ENCODE data around the gene DDX27. TPM values are rescaled to one million over a fixed set of nuclear protein-coding genes. Genes with fewer than 3 reads are reported as not detected.
"Not testable (repeated sequence)": the region's sequence is repeated elsewhere in the genome, so short reads cannot be mapped to it uniquely, and the experiment has no call there.

DDX27 gene, protein sequence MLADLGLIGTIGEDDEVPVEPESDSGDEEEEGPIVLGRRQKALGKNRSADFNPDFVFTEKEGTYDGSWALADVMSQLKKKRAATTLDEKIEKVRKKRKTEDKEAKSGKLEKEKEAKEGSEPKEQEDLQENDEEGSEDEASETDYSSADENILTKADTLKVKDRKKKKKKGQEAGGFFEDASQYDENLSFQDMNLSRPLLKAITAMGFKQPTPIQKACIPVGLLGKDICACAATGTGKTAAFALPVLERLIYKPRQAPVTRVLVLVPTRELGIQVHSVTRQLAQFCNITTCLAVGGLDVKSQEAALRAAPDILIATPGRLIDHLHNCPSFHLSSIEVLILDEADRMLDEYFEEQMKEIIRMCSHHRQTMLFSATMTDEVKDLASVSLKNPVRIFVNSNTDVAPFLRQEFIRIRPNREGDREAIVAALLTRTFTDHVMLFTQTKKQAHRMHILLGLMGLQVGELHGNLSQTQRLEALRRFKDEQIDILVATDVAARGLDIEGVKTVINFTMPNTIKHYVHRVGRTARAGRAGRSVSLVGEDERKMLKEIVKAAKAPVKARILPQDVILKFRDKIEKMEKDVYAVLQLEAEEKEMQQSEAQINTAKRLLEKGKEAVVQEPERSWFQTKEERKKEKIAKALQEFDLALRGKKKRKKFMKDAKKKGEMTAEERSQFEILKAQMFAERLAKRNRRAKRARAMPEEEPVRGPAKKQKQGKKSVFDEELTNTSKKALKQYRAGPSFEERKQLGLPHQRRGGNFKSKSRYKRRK
- total RNA-seq (2014; rRNA removed; shearing (Covaris generic)) = 30.6 and 33.9 TPM in 2 replicates

DNA sequence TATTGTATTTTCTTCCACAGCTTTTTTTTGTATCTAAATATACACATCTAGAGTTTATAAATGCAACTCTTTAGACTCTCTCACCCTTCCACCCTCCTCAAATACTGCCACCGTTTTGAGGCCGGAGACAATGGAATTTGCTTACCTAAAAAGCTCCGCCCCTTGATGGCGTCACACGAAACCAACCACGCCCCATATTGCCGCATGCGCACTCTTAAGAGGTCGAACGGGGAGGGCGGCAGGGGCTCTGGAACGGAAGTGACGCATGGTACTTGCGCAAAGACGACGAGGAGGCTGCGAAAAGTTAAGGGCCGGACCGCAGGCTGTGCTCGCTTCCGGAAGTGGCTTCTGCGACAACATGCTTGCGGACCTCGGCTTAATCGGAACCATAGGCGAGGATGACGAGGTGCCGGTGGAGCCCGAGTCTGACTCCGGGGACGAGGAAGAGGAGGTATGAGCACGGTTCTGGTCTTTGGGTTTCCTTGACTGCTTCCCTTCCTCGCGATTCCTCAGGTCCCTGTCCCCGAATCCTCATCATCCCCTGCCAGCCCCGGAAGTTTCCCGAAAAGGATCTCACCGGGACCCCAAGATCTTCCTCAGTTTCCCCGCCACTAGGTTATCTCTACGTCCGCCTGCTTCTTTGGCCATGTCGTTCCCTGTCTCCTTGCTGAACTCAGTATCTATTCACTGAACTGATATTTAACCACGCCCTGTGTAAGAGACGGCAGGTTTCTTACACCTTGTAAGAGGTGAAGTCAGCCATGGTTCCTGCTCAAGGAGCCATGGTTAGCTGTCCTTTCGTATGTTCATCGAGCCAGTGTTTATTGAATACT lies at the start of gene DDX27:
TSS of gene DDX27 (plus strand) at position 326 of the 833 bp plus-strand sequence. CDS start at position 359, 33 bp downstream.
- peak; percentile 98 for DNase-seq (ENCODE audit: low spot score)

DNA sequence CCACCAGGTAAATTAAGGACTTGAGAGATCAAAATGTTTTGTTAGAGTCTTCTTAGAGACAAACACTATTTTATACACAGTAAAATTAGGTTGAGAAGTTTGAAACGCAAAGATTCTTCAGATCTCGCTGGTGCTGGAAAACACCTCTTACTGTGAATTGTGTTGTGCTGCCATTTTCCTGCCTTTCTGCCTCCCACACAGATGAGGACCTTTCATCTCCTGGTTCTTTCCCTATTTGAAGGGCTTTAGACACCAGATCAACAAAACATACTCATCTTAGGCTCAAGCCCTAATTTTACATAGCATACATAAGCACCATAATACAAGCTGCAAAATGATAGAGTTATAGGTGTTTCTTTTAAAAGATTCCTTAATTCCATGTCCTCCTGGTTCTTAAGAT lies 49.7 kb upstream of the DDX27 start:
- no peak for DNase-seq (ENCODE audit: low spot score)

DNA sequence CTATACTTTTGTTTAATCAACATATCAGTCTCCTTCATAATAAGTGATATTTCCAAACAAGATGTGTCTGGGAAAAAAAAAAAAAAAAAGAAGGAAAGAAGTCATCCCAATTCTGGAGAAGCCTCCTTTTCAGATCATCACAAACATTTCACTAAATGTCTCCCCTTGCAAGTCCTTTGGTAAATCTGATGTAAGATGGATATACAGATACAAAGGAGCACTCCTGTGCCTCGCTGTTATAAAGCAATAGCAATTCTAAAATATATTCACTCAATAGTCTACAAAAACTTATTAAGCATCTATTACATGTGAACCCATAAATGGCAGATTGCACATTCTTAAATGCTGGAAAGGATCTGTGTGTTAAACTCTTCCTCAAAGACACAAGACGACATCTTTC lies 48.5 kb upstream of the DDX27 start:
- no peak for DNase-seq (ENCODE audit: low spot score)

DNA sequence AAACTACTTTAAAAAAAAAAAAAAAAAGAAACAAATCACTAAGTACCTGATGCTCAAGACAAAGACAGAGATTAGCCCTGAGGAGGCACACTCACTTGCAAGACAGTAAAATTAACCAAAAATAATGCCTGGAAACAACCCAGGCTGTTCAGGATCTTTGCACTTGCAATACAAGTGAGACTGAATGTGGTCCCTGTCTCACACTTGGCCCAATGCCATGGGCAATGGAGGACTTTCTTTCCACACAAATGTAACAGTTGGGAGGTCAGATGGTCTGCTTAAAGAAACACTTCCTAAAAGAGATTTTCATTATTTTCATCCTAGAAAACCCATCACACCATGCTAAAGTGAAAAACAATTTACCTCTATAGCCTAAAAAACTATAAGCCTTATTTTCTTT lies 47.3 kb upstream of the DDX27 start:
- DNase-seq (ENCODE audit: low spot score) = no peak

DNA sequence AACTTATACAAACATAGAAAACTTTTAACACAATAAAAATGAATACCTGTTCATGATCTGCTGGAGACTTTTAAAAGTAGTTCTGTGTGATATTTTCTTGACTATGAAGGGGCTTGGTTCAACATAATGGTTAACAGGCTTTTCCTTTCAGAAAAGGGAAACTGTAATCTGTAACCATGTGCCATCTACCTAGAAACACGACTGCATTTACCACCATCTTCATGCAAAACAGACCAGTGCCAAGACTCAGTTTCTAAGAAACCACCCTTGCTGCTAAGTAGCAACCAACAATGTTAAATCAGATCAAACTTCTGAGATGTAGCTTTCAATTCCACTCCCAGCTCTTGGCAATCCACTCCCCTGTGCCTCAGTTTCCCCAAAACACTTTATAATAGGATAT lies 46.8 kb upstream of the DDX27 start:
- DNase-seq (ENCODE audit: low spot score) = no peak

DNA sequence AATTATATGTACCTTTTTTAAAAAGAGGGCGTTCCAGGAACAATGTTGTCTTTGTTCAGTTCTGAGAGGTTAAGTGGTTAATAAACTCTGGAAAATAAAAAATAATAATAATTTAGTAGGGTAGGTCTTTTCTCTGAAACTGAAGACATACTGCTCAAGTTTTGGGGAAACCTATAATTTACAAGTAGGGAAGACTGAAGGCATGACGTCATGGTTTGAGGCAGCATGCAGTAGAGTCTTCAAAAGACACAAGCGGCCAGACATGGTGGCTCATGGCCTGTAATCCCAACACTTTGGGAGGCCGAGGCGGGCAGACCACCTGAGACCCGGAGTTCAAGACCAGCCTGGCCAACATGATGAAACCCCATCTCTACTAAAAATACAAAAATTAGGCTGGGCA lies 45.0 kb upstream of the DDX27 start:
- DNase-seq (ENCODE audit: low spot score) = no peak

DNA sequence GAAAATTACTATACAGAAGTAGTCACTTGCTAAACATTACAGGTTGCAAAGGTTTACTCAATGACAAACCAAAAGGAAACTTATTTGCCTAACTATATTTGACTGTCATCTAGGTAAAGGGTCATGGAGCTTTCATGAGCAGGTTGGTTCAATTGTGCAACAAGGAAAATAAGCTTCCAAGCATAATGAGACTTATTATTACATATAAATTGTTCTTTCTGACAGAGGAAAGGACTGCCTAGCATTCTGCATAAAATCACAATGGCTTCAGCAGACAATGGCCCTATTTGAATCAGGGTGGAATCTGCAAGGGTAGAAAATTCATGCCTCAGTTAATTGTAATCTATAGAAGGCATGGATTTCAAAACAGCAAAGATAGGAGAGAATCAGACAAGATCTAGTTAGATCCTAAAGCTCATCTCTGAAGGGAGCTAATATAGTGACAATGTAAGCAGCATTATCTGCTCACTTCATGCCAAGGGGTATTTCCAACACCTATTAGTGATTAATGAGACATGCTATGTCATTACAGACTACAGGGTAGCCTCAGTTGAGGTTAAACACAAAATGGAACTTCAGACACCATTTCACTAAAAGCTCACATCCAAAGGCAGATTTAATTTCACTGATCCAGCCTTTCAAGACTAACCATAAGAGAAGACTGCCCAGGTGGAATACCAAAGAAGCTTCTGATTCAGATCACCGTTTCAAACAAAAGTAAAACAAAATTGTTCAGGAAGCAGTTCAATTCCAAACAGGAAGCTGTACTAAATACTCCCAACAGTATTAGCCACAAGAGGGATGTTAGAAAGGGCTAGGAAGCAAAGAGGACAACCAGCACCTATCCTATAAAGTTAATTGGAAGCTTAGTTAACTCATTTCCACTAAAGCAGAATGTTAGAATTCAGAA lies 39.6 kb upstream of the DDX27 start:
- DNase-seq (ENCODE audit: low spot score) = no peak

DNA sequence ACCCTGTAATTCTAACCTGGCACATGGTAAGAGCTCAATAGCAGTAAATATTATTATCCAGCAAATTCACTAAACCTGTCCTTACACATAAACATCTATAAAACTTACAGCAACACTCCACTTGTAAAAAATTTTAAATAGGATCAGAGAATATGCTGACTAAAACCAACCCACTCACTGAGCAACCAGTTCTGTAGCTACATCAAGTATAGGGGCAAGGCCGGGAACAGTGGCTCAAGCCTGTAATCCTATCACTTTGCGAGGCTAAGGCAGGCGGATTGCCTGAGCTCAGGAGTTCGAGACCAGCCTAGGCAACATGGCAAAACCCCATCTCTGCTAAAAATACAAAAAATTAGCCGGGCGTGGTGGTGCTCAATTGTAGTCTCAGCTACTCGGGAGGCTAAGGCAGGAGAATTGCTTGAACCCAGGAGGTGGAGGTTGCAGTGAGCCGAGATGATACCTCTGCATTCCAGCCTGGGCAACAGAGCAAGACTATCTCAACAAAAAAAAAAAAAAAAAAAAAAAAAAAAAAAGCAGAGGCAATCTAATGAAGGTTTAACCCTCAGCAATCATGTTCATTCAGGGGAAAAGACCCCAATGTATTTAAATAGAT lies 37.8 kb upstream of the DDX27 start:
- no peak for DNase-seq (ENCODE audit: low spot score)

DNA sequence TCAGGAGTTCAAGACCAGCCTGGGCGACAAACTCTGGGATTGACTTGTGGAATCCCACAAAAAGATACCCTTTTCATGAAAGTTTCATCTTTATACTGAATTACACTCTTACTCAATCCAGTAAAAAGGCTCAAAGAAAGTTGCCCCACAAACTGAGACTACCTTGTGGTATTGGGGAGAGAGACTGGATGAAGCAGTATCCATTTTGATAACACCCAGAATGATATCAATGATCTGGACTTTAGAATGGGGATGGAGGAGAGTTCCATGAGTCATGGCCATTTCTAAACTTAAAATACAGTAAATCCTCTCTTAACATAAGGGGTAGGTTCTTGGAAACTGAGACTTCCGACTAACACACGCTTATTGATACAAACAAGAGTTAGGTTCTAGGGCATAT lies 35.8 kb upstream of the DDX27 start:
- no peak for DNase-seq (ENCODE audit: low spot score)

DNA sequence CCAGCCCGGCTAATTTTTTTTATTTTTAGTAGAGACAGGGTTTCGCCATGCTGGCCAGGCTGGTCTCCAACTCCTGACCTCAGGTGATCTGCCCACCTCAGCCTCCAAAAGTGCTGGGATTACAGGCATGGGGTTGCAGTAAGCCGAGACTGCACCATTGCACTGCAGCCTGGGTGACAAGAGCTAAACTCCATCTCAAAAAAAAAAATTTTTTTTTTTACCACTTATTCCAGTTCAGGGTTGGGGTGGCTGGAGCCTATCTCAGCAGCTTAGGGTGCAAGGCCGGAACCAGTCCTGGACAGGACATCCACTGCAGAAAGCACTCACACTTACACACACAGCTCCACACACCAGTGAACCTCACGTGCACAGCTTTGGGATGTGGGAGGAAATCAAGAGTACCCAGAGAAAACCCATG lies 35.1 kb upstream of the DDX27 start:
- not testable (repeated sequence) for DNase-seq (ENCODE audit: low spot score)

DNA sequence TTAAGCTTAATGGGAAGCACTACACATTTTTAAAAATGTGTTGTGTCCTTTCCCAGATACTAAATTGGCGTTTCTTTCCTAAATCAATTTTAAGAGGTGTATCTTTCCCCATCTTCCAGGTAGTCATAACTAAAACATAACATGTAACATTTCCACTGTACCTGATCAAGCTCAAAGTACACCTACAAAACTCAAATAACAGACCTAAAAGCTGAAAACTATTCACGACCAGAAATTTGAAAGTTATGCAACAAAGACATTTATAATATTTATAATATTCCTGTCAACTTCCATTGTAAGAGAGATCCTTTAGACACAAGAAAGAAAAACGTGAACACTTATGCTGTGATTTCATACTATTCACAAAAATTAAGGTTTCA lies 34.5 kb upstream of the DDX27 start:
- DNase-seq (ENCODE audit: low spot score) = no peak

DNA sequence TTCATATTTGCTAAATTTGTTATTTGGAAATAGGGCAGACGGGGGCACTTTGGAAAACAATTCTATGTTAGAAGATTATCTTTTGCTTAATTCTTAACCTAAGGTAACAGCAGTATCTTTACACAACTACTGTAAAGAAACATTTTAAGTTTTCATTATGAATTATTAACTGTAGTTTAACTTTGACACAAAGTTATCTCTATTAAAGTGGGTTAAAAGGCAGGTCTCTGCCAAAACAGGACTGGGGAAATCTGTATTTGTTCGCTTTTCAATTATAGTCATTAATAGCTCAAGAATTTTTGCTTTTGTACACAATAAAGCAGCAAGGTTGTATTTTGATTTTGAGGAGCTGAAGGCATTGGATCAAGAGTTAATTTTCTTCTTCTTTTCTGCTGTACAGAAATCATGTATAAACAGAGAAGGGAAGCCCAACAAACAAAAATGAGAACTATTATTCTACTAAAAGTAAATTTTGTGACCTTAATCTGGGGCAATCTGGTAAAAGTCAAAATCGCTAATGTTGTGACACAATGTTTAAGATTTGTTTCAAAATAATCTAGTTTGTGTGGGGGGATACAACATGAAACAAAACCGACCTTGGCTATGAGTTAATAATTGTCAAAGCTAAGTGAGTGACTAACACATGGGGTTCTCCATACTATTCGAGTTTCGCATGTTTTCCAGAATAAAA lies 34.0 kb upstream of the DDX27 start:
- DNase-seq (ENCODE audit: low spot score) = no peak

DNA sequence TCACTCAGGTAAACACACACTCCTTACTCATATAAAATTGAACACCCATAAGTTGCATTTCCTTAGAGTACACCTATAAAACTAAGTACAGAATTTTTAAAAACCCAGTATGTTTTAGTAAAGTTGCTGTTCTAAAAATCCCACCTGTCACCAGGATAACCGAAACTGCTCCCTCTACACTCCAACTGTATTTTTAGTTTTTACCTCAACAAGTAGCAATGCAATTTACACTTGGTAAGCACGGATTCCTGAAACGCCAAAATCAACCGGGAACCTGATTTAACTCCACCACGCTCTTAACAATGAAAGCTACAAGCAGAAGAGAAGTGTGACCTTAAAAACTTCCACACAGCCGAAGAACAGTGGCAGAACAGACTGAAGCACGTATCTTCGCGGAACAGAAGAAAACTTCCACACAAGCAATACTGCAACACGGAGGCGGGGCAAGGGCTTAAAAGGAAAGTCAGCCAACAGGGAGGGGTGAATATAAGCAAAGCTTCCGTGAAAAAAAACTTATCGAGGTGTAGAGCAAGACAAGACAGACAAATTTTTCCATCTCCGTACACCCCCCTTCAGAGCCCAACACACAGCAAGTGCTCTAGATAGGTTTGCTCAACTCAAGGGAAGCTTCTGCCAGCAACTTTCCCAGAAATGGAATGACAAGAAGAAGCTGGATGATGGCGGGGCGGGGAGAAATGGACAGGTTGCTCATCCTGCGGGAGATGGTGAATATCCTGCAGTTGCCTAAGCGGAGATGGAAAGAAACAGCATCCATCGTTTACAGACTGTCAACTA lies 32.5 kb upstream of the DDX27 start:
- DNase-seq (ENCODE audit: low spot score) = peak; percentile 28

DNA sequence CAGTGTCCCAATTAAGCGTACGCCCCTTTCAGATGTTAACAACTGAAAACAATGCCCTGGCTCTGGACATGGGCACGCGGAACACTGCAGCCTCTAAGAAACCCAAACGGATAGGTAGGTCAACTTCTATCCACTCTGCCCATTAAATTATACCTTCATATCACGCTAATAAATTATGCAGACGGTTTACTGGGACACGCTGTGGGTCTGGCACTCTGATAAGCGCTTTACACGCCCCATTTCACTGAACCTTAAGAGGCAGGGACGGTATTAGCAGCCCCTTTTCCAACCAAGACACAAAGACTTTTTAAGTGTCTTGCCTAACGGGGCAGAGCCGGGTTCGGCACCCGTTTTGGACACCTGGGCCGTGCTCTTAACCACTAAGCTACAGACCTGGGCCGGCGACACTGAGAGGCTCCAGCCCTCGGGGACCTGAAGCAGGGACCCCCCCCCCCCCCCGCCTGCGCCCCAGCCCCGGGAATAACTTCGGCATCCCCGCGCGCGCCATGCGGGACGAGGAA lies 31.8 kb upstream of the DDX27 start:
- no peak for DNase-seq (ENCODE audit: low spot score)

DNA sequence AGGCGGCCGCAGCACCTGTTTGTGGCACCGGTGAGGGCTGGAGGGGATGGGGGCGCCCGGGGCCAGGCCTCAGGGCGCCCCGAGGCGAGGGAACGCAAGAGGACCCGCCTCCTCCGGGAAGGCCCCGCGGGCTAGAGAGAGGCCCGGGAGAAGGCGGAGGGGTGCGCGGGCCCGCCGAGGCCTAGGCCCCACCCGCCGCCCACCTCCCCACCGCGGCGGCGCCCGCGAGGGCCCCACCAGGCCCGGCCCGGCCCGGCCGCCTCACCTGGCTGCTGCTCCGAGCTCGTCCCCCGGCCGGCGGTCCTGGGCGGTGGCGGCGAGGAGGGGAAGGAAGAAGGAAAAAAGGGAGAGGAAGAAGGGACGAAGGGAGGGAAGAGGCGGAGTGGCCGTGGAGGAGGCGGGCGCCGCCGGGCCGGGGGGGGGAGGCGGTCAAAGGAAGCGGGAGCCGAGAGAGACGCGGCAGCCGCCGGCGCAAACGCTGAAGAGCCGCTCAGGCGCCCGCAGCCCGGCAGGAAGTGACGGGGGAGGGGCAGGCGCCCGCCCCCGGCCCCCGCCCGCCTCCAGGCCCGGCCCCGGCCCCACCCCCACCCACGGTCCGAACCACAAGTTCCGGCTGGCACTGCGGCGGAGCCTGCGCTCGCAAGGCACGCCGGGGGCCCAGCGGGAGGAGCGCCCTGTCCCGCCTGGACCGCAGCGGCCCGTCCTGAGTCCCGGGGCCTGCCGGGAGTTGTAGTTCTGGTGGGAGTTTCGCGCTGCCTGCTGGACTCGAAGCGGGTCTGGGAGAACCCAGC lies 31.2 kb upstream of the DDX27 start, which contains the start of gene STAU1:
TSS of gene STAU1 (minus strand) at position 484 of the 791 bp plus-strand sequence. CDS start 22,133 bp downstream, outside the sequence.
- peak; percentile 91 for DNase-seq (ENCODE audit: low spot score)

DNA sequence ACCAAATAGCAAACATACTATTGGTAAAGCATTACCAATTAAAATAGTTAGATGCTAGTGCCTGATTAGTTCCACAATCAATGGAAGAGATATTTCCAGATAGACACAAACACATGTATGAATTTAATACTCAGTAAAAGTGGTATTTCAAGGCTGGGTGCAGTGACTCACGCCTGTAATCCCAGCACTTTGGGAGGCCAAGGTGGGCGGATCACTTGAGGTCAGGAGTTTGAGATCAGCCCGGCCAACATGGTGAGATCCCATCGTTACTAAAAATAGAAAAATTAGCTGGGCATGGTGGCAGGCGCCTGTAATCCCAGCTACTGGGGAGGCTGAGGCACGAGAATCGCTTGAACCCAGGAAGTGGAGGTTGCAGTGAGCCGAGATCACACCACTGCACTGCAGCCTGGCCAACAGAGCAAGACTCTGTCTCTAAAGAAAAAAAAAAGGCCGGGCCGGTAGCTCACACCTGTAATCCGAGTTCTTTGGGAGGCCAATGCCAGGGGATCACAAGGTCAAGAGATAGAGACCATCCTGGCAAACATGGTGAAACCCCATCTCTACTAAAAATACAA lies 26.2 kb upstream of the DDX27 start:
- not testable (repeated sequence) for DNase-seq (ENCODE audit: low spot score)

DNA sequence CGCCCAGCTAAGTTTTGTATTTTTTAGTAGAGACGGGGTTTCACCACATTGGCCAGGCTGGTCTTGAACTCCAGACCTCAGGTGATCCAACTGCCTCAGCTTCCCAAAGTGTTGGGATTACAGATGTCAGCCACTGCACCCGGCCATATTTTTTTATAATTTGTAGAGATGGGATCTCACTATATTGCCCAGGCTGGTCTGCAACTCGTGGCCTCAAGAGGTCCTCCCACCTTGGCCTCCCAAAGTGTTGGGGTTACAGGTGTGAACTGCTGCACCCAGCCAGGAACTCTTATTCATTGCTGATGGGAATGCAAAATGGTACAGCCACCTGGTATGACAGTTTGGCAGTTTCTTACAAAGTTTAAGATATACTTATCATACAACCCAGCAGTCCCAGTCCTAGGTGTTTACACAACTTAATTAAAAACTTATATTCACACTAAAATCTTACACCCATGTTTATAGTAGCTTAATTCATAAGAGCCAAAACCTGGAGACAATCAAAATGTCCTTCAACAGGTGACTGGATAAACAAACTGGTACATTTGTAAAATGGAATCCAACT lies 19.4 kb upstream of the DDX27 start:
- DNase-seq (ENCODE audit: low spot score) = no peak
